CD4-positive, CD25-positive, alpha-beta regulatory T cell (primary cell): ENCODE results near the gene PCAT6. TPM values are rescaled to one million over a fixed set of nuclear protein-coding genes. Genes with fewer than 3 reads are reported as not detected.

Source experiments
- ATAC-seq, 2 donors: fragments of 150-1000 bp; cut with Tn5 transposase; one replicate each; pipeline ENCODE4 v1.10.0; 2021; ENCODE audit warnings: low read depth in 2 of 2, moderate number of reproducible peaks in 2 of 2, moderate library complexity in 1 of 2
- DNase-seq, 3 donors: peaks; one replicate each; pipeline versions ENCODE4 v3.0.0 to v3.0.0-alpha.2; 2012 to 2022; ENCODE audit warnings: mixed read lengths in 1 of 3
- H3K27ac ChIP-seq: one replicate; pipeline ENCODE4 v1.7.0; 2013; ENCODE audit warnings: mild to moderate bottlenecking, low read length; ENCODE audit not compliant: insufficient read depth, poor library complexity, severe bottlenecking
- H3K27me3 ChIP-seq: one replicate; pipeline ENCODE4 v1.7.0; 2013; ENCODE audit warnings: low read length; ENCODE audit not compliant: control insufficient read depth, insufficient read depth
- H3K36me3 ChIP-seq: one replicate; pipeline ENCODE4 v1.7.0; 2013; ENCODE audit warnings: mild to moderate bottlenecking, low read length, moderate library complexity; ENCODE audit not compliant: control insufficient read depth, insufficient read depth
- H3K4me1 ChIP-seq: 2 replicates; pipeline ENCODE4 v1.7.0; 2013; ENCODE audit warnings: mild to moderate bottlenecking, low read length; ENCODE audit not compliant: insufficient read depth, control insufficient read depth, poor library complexity, severe bottlenecking
- H3K4me3 ChIP-seq: one replicate; pipeline ENCODE4 v1.7.0; 2013; ENCODE audit warnings: low read depth, mild to moderate bottlenecking, low read length, moderate library complexity
- H3K9me3 ChIP-seq, 2 experiments: 1 replicate in 1 of 2; 2 replicates in 1 of 2; pipeline ENCODE4 v1.7.0; 2013; ENCODE audit warnings: low read length in 2 of 2, mild to moderate bottlenecking in 1 of 2, moderate library complexity in 1 of 2; ENCODE audit not compliant: control insufficient read depth in 2 of 2
- H3K27ac Mint-ChIP-seq, 3 donors: one replicate each; pipeline ENCODE4 v1.8.0; 2020 to 2022; ENCODE audit warnings: mild to moderate bottlenecking in 3 of 3, mixed read lengths in 3 of 3, moderate library complexity in 2 of 3
- H3K27me3 Mint-ChIP-seq: one replicate; pipeline ENCODE4 v1.8.0; 2022; ENCODE audit warnings: mild to moderate bottlenecking, mixed read lengths
- H3K36me3 Mint-ChIP-seq: one replicate; pipeline ENCODE4 v1.8.0; 2020; ENCODE audit warnings: mixed read lengths
- H3K4me1 Mint-ChIP-seq, 4 donors: one replicate each; pipeline ENCODE4 v1.8.0; 2020 to 2022; ENCODE audit warnings: mixed read lengths in 4 of 4, mild to moderate bottlenecking in 1 of 4
- H3K4me3 Mint-ChIP-seq, 4 donors: one replicate each; pipeline ENCODE4 v1.8.0; 2020 to 2022; ENCODE audit warnings: mild to moderate bottlenecking in 4 of 4, mixed read lengths in 4 of 4, moderate library complexity in 3 of 4
- H3K9me3 Mint-ChIP-seq, 7 donors: one replicate each; pipeline ENCODE4 v1.8.0; 2020 to 2022; ENCODE audit warnings: mixed read lengths in 7 of 7, mild to moderate bottlenecking in 3 of 7, moderate library complexity in 2 of 7
- polyA plus RNA-seq, 4 donors: library from polyadenylated mRNA; unstranded; fragments of 300-500 nt; fragmentation: Illumina TruSeq; gene quantifications; one replicate each; pipeline ENCODE4 v1.2.3, GENCODE V29; 2021
- total RNA-seq: library from RNA; stranded (reverse); gene quantifications from one replicate; pipeline ENCODE4 v1.2.3, GENCODE V29; 2022

The PCAT6 gene
- total and polyA plus RNA-seq, 5 donors from 2014 or later, result not detected

DNA sequence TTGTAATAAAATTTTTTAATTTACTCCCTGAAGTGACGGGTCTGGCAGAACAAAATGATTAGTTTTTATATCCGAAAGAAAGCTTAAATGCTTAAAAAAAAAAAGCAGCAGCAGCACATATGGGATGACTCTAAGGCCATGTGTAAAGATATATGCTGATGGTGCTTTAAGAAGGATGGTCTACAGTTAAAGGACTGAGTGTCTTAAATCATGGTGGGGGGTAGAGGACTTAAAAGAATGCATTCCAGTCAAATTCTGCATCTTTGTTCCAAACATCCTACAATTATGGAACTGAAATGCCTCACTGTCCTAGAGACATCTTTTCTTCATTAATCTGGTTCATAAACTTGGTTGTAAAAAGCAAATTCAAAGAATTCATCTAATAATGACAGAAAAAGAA is 9.6 kb upstream of the PCAT6 start:
- peaks cover 8% of the 10 kb centered on the region for H3K36me3 Mint-ChIP-seq

DNA sequence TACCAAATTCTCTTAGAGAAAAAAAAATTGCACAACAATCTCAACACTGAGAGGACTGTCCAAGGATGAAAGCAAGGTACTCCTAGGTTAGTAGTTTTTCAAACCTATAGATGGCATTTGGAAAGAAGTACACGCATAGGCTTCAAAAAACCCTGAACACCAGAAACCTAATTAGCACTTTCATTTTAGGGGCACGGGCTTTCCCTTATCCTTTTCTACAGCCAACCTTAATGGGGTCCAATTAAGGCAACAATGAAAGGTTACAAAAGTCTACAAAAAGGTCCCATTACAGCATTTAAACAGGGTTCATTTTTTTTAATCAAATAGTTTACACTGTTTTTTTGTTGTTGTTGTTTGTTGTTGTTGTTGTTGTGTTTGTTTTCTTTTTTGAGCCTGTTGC is 8.7 kb upstream of the PCAT6 start:
- no peak overlapping the region for H3K27ac ChIP-seq
- Mint-ChIP-seq H3K36me3 (peaks cover 8% of the 10 kb centered on the region), H3K9me3 (no peaks in the 10 kb centered on the region), H3K4me3 (no peak overlapping the region), H3K27me3 (no peaks in the 10 kb centered on the region), H3K4me1 (peaks cover 26 to 74% (median 50%) of the 10 kb centered on the region in 4 donors), H3K27ac (no peak overlapping the region)
- no peaks in the 10 kb centered on the region for H3K9me3 ChIP-seq
- H3K36me3 ChIP-seq, result no peaks in the 10 kb centered on the region
- no peaks in the 10 kb centered on the region for H3K27me3 ChIP-seq
- ATAC-seq, result no peak
- H3K4me3 ChIP-seq, result no peak overlapping the region
- peaks cover 25% of the 10 kb centered on the region for H3K4me1 ChIP-seq
- no peak for DNase-seq

More for the DNA sequence above, 9.6 kb upstream of the PCAT6 start:
- H3K27me3 Mint-ChIP-seq, result no peaks in the 10 kb centered on the region
- no peaks in the 10 kb centered on the region for H3K9me3 Mint-ChIP-seq
- H3K36me3 ChIP-seq, result no peaks in the 10 kb centered on the region
- H3K9me3 ChIP-seq, result no peaks in the 10 kb centered on the region
- DNase-seq, result no peak
- no peaks in the 10 kb centered on the region for H3K27me3 ChIP-seq
- peaks cover 22 to 78% (median 46%) of the 10 kb centered on the region in 4 donors for H3K4me1 Mint-ChIP-seq
- ATAC-seq, result no peak
- no peak overlapping the region for H3K4me3 Mint-ChIP-seq
- H3K4me1 ChIP-seq, result peaks cover 23% of the 10 kb centered on the region
- no peak overlapping the region for H3K4me3 ChIP-seq
- peak overlapping the region in 1 of 3 donors; percentile 72 for H3K27ac Mint-ChIP-seq
- no peak overlapping the region for H3K27ac ChIP-seq

DNA sequence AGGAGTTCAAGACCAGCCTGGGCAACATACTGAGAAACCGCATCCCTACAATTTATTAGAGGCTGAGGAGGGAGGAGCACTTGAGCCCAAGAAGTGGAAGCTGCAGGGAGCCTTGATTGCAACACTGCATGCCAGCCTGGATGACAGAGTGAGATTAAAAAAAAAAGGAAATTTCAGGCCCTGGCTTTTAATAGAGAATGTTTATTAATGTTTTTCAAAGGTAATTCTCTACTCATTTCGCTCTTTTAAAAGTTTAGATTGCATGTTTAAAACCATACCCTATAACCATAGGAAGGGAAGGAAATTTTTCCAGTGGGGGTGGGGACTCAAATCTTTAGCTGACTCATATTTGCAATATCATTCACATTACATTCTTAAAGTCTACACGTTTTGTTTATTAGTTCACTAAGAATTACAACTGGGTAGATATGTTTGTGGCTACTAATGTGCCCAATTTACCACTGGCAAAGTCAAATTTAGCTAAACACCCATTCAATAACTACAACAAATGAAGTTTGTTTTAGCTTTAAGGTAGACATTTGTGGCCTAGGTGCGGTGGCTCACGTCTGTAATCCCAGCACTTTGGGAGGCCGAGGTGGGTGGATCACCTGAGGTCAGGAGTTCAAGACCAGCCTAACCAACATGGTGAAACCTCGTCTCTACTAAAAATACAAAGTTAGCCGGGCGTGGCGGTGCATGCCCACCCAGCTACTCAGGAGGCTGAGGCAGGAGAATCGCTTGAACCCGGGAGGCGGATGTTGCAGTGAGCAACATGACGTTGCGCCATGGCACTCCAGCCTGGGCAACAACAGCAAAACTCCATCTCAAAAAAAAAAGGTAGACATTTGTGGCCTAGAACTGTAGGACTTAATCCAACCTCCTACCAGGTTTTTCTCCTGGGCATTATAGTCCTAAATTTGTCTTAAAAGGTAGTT is 7.5 kb upstream of the PCAT6 start:
- H3K36me3 Mint-ChIP-seq, result peaks cover 8% of the 10 kb centered on the region

DNA sequence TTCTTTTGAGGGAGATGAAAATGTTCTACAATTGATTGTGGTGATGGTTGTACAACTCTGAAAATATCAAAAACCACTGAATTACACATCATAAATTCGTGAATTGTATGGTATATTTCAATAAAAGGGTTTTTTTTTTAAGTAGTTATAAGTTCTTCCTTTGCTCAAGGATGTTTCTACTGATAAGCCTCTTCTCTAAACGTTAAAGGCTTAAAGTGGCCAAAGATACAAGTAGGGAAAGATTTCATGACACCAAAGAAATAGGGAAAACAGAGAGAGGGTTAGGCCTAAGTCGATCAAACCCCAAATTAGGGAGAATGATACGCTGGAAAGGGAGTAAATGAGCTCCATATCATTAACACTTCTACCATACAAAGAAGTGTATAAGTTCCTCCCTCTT is 6.6 kb upstream of the PCAT6 start:
- Mint-ChIP-seq H3K27me3 (no peaks in the 10 kb centered on the region), H3K36me3 (peaks cover 8% of the 10 kb centered on the region), H3K4me1 (peaks cover 29 to 66% (median 50%) of the 10 kb centered on the region in 4 donors), H3K9me3 (no peaks in the 10 kb centered on the region), H3K27ac (no peak overlapping the region), H3K4me3 (peak overlapping the region in 2 of 4 donors; percentile 7 to 36)
- Histone ChIP-seq H3K36me3 (no peaks in the 10 kb centered on the region), H3K27me3 (no peaks in the 10 kb centered on the region), H3K4me1 (peaks cover 27% of the 10 kb centered on the region), H3K9me3 (no peaks in the 10 kb centered on the region), H3K27ac (no peak overlapping the region), H3K4me3 (no peak overlapping the region)
- no peak for DNase-seq
- ATAC-seq, result no peak

More for the DNA sequence above, 7.5 kb upstream of the PCAT6 start:
- Mint-ChIP-seq H3K9me3 (no peaks in the 10 kb centered on the region), H3K4me1 (peaks cover 21 to 65% (median 43%) of the 10 kb centered on the region in 4 donors), H3K27ac (no peak overlapping the region), H3K27me3 (no peaks in the 10 kb centered on the region), H3K4me3 (peak overlapping the region in 2 of 4 donors; percentile 15 to 36)
- no peak overlapping the region for H3K27ac ChIP-seq
- DNase-seq (no peak), ATAC-seq (no peak)
- no peaks in the 10 kb centered on the region for H3K9me3 ChIP-seq
- H3K36me3 ChIP-seq, result no peaks in the 10 kb centered on the region
- H3K4me1 ChIP-seq, result peaks cover 27% of the 10 kb centered on the region
- H3K27me3 ChIP-seq, result no peaks in the 10 kb centered on the region
- H3K4me3 ChIP-seq, result no peak overlapping the region

DNA sequence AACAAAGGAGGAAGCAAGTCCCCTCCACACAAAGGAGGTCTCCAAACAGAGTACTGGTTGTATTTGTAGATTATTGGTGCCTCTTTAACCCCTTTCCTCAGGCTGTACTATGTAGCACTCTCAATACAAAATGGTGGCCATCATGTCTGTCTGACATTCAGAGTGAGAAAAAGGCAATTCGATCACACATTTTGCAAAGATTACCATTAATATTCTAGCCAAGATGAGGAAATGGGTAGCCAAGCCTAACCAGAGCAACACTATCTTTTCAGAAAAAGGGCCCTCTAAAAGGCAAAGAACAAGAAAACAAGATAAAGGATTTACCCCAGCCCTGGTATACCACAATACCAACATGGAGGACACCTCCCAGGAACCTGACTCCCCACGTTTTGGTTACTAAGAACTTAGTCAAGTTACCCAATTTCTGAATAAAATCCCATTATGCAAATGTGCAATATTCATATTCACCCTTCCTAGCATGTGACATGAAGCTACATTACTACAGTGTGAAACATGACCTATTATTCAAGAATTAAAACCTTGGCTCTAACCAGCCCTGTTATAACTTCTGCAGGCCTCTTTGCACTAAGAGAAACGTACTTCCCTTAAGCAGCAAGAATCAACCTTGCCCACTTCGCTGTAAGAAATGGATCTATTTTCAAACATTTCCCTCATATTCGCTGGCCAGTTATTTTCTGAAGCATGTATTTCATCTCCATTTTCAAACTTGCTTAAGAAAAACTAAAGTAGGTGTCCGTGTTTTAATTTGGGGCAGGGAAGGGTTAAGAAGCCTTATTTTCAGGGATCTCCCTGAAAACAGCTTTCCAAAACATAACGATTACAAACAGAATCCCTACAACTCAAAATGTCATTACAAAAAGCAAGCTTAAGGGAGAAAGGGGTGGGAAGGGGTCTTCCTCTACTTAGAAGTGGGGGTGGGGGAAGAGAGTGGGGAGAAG is 4.6 kb upstream of the PCAT6 start:
- Histone ChIP-seq H3K27me3 (no peaks in the 10 kb centered on the region), H3K9me3 (no peaks in the 10 kb centered on the region), H3K36me3 (no peaks in the 10 kb centered on the region), H3K4me1 (peaks cover 37% of the 10 kb centered on the region), H3K27ac (peak overlapping the region; percentile 65), H3K4me3 (peak overlapping the region; percentile 86)
- Mint-ChIP-seq H3K4me3 (peak overlapping the region; percentile 83 to 99 (median 88)), H3K36me3 (no peaks in the 10 kb centered on the region), H3K27ac (peak overlapping the region; percentile 82 to 92 (median 88)), H3K27me3 (peaks cover 7% of the 10 kb centered on the region), H3K4me1 (peaks cover 31 to 71% (median 55%) of the 10 kb centered on the region in 4 donors), H3K9me3 (no peaks in the 10 kb centered on the region)
- DNase-seq, result peak in 1 of 3 donors; percentile 50
- no peak for ATAC-seq

DNA sequence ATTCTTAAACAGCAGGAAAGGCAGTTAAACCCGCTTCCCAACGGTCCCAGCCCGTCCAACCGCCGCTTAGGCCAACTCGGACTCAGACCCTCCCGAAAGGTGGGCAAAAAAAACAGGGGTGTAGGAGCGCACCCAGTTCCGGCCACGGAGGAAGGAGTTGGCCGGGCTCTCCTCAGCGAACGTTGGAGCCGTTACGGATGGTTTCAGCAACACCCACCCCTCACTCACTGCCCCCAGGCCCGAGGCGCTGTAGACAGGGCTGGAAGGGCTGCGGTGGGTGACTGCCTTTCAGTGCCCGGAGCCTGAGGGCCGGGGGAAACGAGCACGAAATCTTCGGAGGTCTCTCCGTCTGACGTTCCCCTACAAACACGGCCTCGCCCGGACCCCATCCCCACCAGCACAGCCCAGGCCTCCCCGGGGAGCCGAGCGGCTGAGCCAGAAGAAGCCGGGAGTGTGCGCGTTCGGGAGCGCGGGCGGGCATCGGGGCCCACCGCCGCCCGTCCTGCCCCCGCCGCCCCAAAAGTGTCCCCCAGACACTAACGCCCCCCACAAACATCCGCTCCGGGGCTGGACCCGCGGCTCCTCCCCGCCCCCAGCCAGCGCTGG is 3.8 kb upstream of the PCAT6 start:
- peak overlapping the region; percentile 86 for H3K4me3 ChIP-seq
- no peaks in the 10 kb centered on the region for H3K27me3 ChIP-seq
- H3K4me1 ChIP-seq, result peaks cover 39% of the 10 kb centered on the region
- H3K4me1 Mint-ChIP-seq, result peaks cover 31 to 73% (median 56%) of the 10 kb centered on the region in 4 donors
- H3K27ac ChIP-seq, result peak overlapping the region; percentile 65
- H3K36me3 ChIP-seq, result no peaks in the 10 kb centered on the region
- no peaks in the 10 kb centered on the region for H3K9me3 Mint-ChIP-seq
- peak in 1 of 3 donors; percentile 37 for DNase-seq
- H3K27me3 Mint-ChIP-seq, result peaks cover 14% of the 10 kb centered on the region
- H3K36me3 Mint-ChIP-seq, result no peaks in the 10 kb centered on the region
- peak overlapping the region; percentile 83 to 99 (median 88) for H3K4me3 Mint-ChIP-seq
- H3K27ac Mint-ChIP-seq, result peak overlapping the region; percentile 82 to 92 (median 88)
- no peak for ATAC-seq
- H3K9me3 ChIP-seq, result no peaks in the 10 kb centered on the region

DNA sequence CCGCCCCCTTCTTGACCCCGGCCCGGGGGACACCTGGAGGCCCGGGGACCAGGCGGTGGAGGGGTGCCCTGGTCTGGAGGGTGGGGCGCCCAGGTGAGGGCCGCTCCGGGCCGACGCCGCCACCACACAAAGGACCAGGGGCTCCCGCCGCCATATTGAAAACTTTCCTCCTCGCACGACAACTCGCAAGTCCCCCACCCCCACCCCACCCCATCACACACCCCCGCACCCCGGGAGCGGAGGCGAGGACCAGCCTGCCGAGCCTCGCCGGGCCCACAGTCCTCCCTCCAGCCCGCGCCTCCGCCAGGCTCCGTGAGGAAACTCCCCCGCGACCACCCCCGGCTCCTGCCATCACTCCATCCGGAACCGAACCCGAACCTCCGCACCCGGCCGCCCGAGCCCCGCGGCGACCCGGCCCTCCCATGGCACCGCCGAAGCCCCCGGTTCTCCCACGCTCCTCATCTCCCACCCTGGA is 3.3 kb upstream of the PCAT6 start:
- no peaks in the 10 kb centered on the region for H3K36me3 ChIP-seq
- Mint-ChIP-seq H3K4me3 (peak overlapping the region; percentile 83 to 99 (median 88)), H3K4me1 (peaks cover 29 to 68% (median 53%) of the 10 kb centered on the region in 4 donors), H3K36me3 (no peaks in the 10 kb centered on the region), H3K27ac (no peak overlapping the region), H3K27me3 (peaks cover 14% of the 10 kb centered on the region), H3K9me3 (no peaks in the 10 kb centered on the region)
- ATAC-seq (peak in 1 of 2 donors; percentile 11), DNase-seq (peak; percentile 16 to 62 (median 26))
- H3K27me3 ChIP-seq, result no peaks in the 10 kb centered on the region
- peaks cover 33% of the 10 kb centered on the region for H3K4me1 ChIP-seq
- no peaks in the 10 kb centered on the region for H3K9me3 ChIP-seq
- no peak overlapping the region for H3K4me3 ChIP-seq
- peak overlapping the region; percentile 65 for H3K27ac ChIP-seq
